GM12878 (cell line): ENCODE results near the gene MIER3. TPM values are rescaled to one million over a fixed set of nuclear protein-coding genes. Genes with fewer than 3 reads are reported as not detected.

Experiments used
- ATAC-seq: fragments of 200-7000 bp; cut with Tn5 transposase; 3 replicates; pipeline ENCODE4 v1.9.1; 2020; ENCODE audit warnings: mild to moderate bottlenecking, moderate library complexity
- BruUV-seq: library from RNA; stranded (reverse); fragments of 400-500 nt; replicated peaks from 2 replicates; lab custom pipeline; 2021; lab: Mats Ljungman, UMichigan
- CTCF ChIA-PET: fragments of 300-600 bp; sonication (Branson Sonifier 250); formaldehyde crosslinking; extraction: SDS; loops from one replicate; lab custom pipeline; 2021; ENCODE audit warnings: inconsistent platforms; lab: Yijun Ruan, JAX
- POLR2A ChIA-PET: fragments of 350-600 bp; formaldehyde crosslinking; extraction: SDS; loops from one replicate; lab custom pipeline; 2021; ENCODE audit warnings: inconsistent platforms; lab: Charles Lee
- RAD21 ChIA-PET: fragments of 300-600 bp; sonication (Branson Sonifier 250); formaldehyde crosslinking; loops from one replicate; lab custom pipeline; 2023; ENCODE audit warnings: antibody characterized with exemption; ENCODE audit not compliant: unreplicated experiment; lab: Charles Lee
- SMC1A ChIA-PET: fragments of 300-600 bp; sonication (Branson Sonifier 250); formaldehyde crosslinking; loops from one replicate; lab custom pipeline; 2023; ENCODE audit not compliant: unreplicated experiment, uncharacterized antibody; lab: Charles Lee
- DNase-seq: peaks from one replicate; pipeline ENCODE4 v3.0.0-alpha.2; 2011; ENCODE audit warnings: low read depth, low spot score
- FAIRE-seq: peaks from 3 replicates; lab custom pipeline; 2011; peaks lifted over from hg19 to GRCh38; lab: Jason Lieb, UNC
- H2AFZ ChIP-seq: 2 replicates; pipeline ENCODE4 v1.6.0; 2011; ENCODE audit warnings: low read depth, low read length, control low read depth; ENCODE audit not compliant: control insufficient read depth
- H3K27ac ChIP-seq: 2 replicates; pipeline ENCODE4 v1.5.1; 2011; ENCODE audit warnings: control low read depth; ENCODE audit not compliant: control insufficient read depth, insufficient read depth
- H3K27me3 ChIP-seq, 2 experiments: replicated peaks in 1 of 2; 2 replicates each; pipeline versions ENCODE4 v1.6.0 to v1.6.1; 2011; ENCODE audit warnings: low read length in 1 of 2; ENCODE audit not compliant: control insufficient read depth in 2 of 2, insufficient read depth in 2 of 2
- H3K36me3 ChIP-seq, 2 experiments: 2 replicates each; pipeline ENCODE4 v1.5.1; 2011; ENCODE audit warnings: low read length in 1 of 2; ENCODE audit not compliant: control insufficient read depth in 2 of 2, insufficient read depth in 2 of 2
- H3K4me1 ChIP-seq: 2 replicates; pipeline ENCODE4 v1.6.1; 2011; ENCODE audit warnings: mild to moderate bottlenecking, low read length, moderate library complexity, mixed read lengths; ENCODE audit not compliant: control insufficient read depth, insufficient read depth
- H3K4me2 ChIP-seq: 2 replicates; pipeline ENCODE4 v1.6.0; 2011; ENCODE audit warnings: control low read depth; ENCODE audit not compliant: control insufficient read depth, insufficient read depth
- H3K4me3 ChIP-seq: fragments of 200-600 bp; sonication (generic); 2 replicates; pipeline ENCODE4 v1.5.1; 2016
- H3K79me2 ChIP-seq: 2 replicates; pipeline ENCODE4 v1.6.0; 2011; ENCODE audit warnings: low read length; ENCODE audit not compliant: control insufficient read depth, insufficient read depth
- H3K9ac ChIP-seq: 2 replicates; pipeline ENCODE4 v1.8.0; 2011; ENCODE audit warnings: low read length, control low read depth, mixed read lengths; ENCODE audit not compliant: control insufficient read depth, insufficient read depth
- H3K9me3 ChIP-seq: replicated peaks from 3 replicates; pipeline ENCODE4 v1.5.1; 2011; ENCODE audit warnings: mild to moderate bottlenecking, low read length; ENCODE audit not compliant: control insufficient read depth, insufficient read depth
- H4K20me1 ChIP-seq: 2 replicates; pipeline ENCODE4 v1.6.0; 2011; ENCODE audit not compliant: control insufficient read depth, insufficient read depth
- NBN ChIP-seq: fragments of 450-650 bp; IDR thresholded peaks from 2 replicates; pipeline ENCODE4 v1.6.1; 2016
- ZBTB11 ChIP-seq: fragments of 450-650 bp; formaldehyde crosslinking; IDR thresholded peaks from 2 replicates; pipeline ENCODE4 v1.5.0; 2022; ENCODE audit warnings: mild to moderate bottlenecking, missing genetic modification characterization
- WGBS: methylation state at CpG from one replicate; pipeline ENCODE4 v1.1.6; 2016; ENCODE audit warnings: low lambda C conversion rate; ENCODE audit not compliant: insufficient replicate concordance, insufficient coverage; ENCODE audit errors: missing lambda C conversion rate; 5-methylcytosine and 5-hydroxymethylcytosine counted together
- in situ Hi-C: fragments of 300-500 bp; cut with MboI; formaldehyde crosslinking; loops from 9 replicates; pipeline ENCODE4 v1.14.3; 2018; ENCODE audit warnings: mixed read lengths
- intact Hi-C: fragments of 100-400 bp; cut with micrococcal nuclease; formaldehyde crosslinking; loops from one replicate; pipeline ENCODE4 v1.14.2; 2022; ENCODE audit not compliant: unreplicated experiment
- polyA plus RNA-seq, 11 experiments: library from polyadenylated mRNA; depleted of rRNA in 4 of 11; unstranded in 6 of 11; stranded (reverse) in 5 of 11; fragments of >200 nt; fragmentation: Nextera tagmentation in 4 of 11; fragmentation: Illumina TruSeq in 1 of 11; extraction: Ambion mirVana in 4 of 11; extraction: Trizol in 1 of 11; gene quantifications; 1 replicate in 1 of 11; 2 replicates in 10 of 11; pipeline versions ENCODE4 v1.2.1 to v1.2.3, GENCODE V29; 2011 to 2016; ENCODE audit warnings: inconsistent platforms in 2 of 11, missing spikeins in 2 of 11, low read depth in 1 of 11
- total RNA-seq, 4 experiments: library from RNA; depleted of rRNA in 3 of 4; stranded (reverse); fragments of >200 nt in 3 of 4; fragmentation: Illumina TruSeq in 1 of 4; extraction: Trizol in 1 of 4; gene quantifications; 2 replicates each; pipeline versions ENCODE4 v1.2.1 to v1.2.3, GENCODE V29; 2013 to 2021

MIER3 gene
- total and polyA plus RNA-seq, 10 of the 15 experiments (the other 5 are each of a cell fraction or from before 2014, with no cell fraction given): 2.9 to 14.6 (median 7.2) TPM

GRCh38 chr5:56974241-56974640 lies 22.3 kb upstream of the MIER3 start:
- Histone ChIP-seq H3K27me3 (peaks cover 0 to 6% of the 10 kb centered on the region in 2 experiments; a peak in 1 of 4 replicates), H4K20me1 (no peaks in the 10 kb centered on the region; the same call in 1 of the 2 replicates)
- POLR2A ChIA-PET: no interaction called here
- no peak for FAIRE-seq
- no TSS peak for BruUV-seq
- WGBS: 2% methylated on average over 2 of the region's 2 CpGs
- TF ChIP-seq ZBTB11: no peak
- TF ChIP-seq, all 136 proteins: peak for 0
- in situ Hi-C loops (no loop called here), intact Hi-C loops (no loop called here)
- ATAC-seq (no peak), DNase-seq (no peak)
- Histone ChIP-seq H3K4me3 (no peak overlapping the region), H3K9me3 (no peaks in the 10 kb centered on the region), H3K36me3 (no peaks in the 10 kb centered on the region), H2AFZ (no peak overlapping the region), H3K79me2 (no peaks in the 10 kb centered on the region), H3K27ac (no peak overlapping the region), H3K9ac (no peak overlapping the region), H3K4me1 (no peaks in the 10 kb centered on the region), H3K4me2 (no peak overlapping the region)
- CTCF ChIA-PET: no interaction called here
- SMC1A ChIA-PET: interaction anchor here (0.5 kb wide), 1 partner anchor 166 kb away, joined by 3 read pairs; no protein-coding TSS in a partner anchor
- RAD21 ChIA-PET: no interaction called here

GRCh38 chr5:56973473-56973872 lies 21.6 kb upstream of the MIER3 start:
- Histone ChIP-seq H3K4me2 (no peak overlapping the region), H3K79me2 (no peaks in the 10 kb centered on the region), H3K4me3 (no peak overlapping the region), H2AFZ (no peak overlapping the region), H3K4me1 (no peaks in the 10 kb centered on the region), H3K27ac (no peak overlapping the region), H3K36me3 (no peaks in the 10 kb centered on the region), H3K27me3 (peaks cover 0 to 6% of the 10 kb centered on the region in 2 experiments; a peak in 2 of 4 replicates), H4K20me1 (no peaks in the 10 kb centered on the region; the same call in 1 of the 2 replicates), H3K9me3 (no peaks in the 10 kb centered on the region), H3K9ac (no peak overlapping the region)
- WGBS: 39% methylated on average over 6 of the region's 6 CpGs
- intact Hi-C loops (no loop called here), in situ Hi-C loops (no loop called here)
- DNase-seq (no peak), FAIRE-seq (no peak), ATAC-seq (no peak)
- RAD21 ChIA-PET: no interaction called here
- no TSS peak for BruUV-seq
- no peak for TF ChIP-seq NBN
- POLR2A ChIA-PET: no interaction called here
- CTCF ChIA-PET: no interaction called here
- SMC1A ChIA-PET: interaction anchor here (0.5 kb wide), 1 partner anchor 166 kb away, joined by 3 read pairs; no protein-coding TSS in a partner anchor
